ENCODE data around the gene OR5K2. TPM values are rescaled to one million over a fixed set of nuclear protein-coding genes. Genes with fewer than 3 reads are reported as not detected.

Gene OR5K2
- total and polyA plus RNA-seq, 2 of the 4 experiments (the other 2 are of a cell fraction), result not detected

- no peak for ATAC-seq (ENCODE audit: low read depth)
- Histone ChIP-seq H3K9me1 (ENCODE audit: insufficient read depth, low read length) (no peaks in the 10 kb centered on the region), H3K4me3 (ENCODE audit: insufficient read depth, low read depth, low read length) (no peak within 1 kb of the TSS), H3K14ac (replicated peaks; ENCODE audit: low read depth, low read length) (no peak within 1 kb of the TSS), H2BK20ac (ENCODE audit: low read depth, low read length) (no peak within 1 kb of the TSS), H3K9me3 (ENCODE audit: control insufficient read depth, insufficient read depth, low read length) (no peaks in the 10 kb centered on the region), H2AFZ (replicated peaks; ENCODE audit: low read length, poor library complexity) (no peak within 1 kb of the TSS), H3K27ac (ENCODE audit: insufficient read depth, low read length) (no peak within 1 kb of the TSS), H2AK5ac (ENCODE audit: low read depth, low read length) (no peak within 1 kb of the TSS), H4K91ac (ENCODE audit: insufficient read depth, low read depth, low read length) (no peak within 1 kb of the TSS), H3K18ac (ENCODE audit: low read depth, low read length) (no peak within 1 kb of the TSS), H2BK15ac (ENCODE audit: low read depth, low read length) (no peak within 1 kb of the TSS), H4K20me1 (ENCODE audit: insufficient read depth, low read length) (no peaks in the 10 kb centered on the region), H4K5ac (ENCODE audit: low read depth, low read length) (no peak within 1 kb of the TSS), H4K8ac (ENCODE audit: low read depth in 2 of 2, low read length in 2 of 2) (no peak within 1 kb of the TSS), H3K56ac (ENCODE audit: extremely low read depth, insufficient read depth, low read length) (no peak within 1 kb of the TSS), H3K27me3 (ENCODE audit: control insufficient read depth, insufficient read depth, low read length) (peaks cover 7% of the 10 kb centered on the region), H3K36me3 (ENCODE audit: control insufficient read depth, insufficient read depth, low read length) (no peaks in the 10 kb centered on the region), H2AK9ac (replicated peaks; ENCODE audit: low read depth, low read length, poor library complexity) (no peak within 1 kb of the TSS), H3K4me1 (ENCODE audit: control insufficient read depth, insufficient read depth, low read length) (no peaks in the 10 kb centered on the region), H2BK5ac (ENCODE audit: low read depth, low read length, poor library complexity, severe bottlenecking) (no peak within 1 kb of the TSS), H2BK120ac (ENCODE audit: low read depth, low read length) (no peak within 1 kb of the TSS), H3K79me1 (ENCODE audit: low read depth in 1 of 2, low read length in 2 of 2) (no peaks in the 10 kb centered on the region), H3K4ac (ENCODE audit: low read depth, low read length) (no peak within 1 kb of the TSS), H3K9ac (ENCODE audit: low read depth, low read length) (no peak within 1 kb of the TSS), H3K23ac (ENCODE audit: low read depth, low read length) (no peak within 1 kb of the TSS), H3K4me2 (ENCODE audit: low read depth, low read length) (no peak within 1 kb of the TSS)
- in situ Hi-C loops (cut with MboI; ENCODE audit: low sequenced_read_pairs), result no loop called here
- intact Hi-C loops (cut with micrococcal nuclease), result no loop called here
- ChIA-PET POLR2A (ENCODE audit: unreplicated experiment) (no interaction called here), CTCF (interaction anchor here (0.9 kb wide), 1 partner anchor 14 kb away, joined by 3 read pairs; no protein-coding TSS in a partner anchor)
- WGBS, 2 experiments (ENCODE audit: extremely low coverage in 2 of 2, insufficient read length in 1 of 2), result 33% methylated on average over 1 of the region's 7 CpGs; no CpG with 5 or more reads in 1 of the 2 experiments
- no peak for DNase-seq
- no TSS peak for BruUV-seq (replicated peaks)
- TF ChIP-seq CEBPB (IDR thresholded peaks at IDR 0.05; ENCODE audit: low read depth, low read length) (no peak), RCOR1 (IDR thresholded peaks at IDR 0.05; ENCODE audit: insufficient replicate concordance, low read length) (no peak), POLR2A (IDR thresholded peaks at IDR 0.05; ENCODE audit: low read depth, low read length) (no peak), MAFK (IDR thresholded peaks at IDR 0.05; ENCODE audit: low read depth, low read length) (no peak), CTCF (conservative IDR thresholded peaks at IDR 0.05; ENCODE audit: low read depth, low read length) (no peak)
- dilution Hi-C loops (cut with HindIII; ENCODE audit: low sequenced_read_pairs, unreplicated experiment), result no loop called here
Observed at GRCh38 chr3:98531622-98532274, 34.3 kb downstream of the OR5K2 start, which contains the start of gene GPR15. Gene GPR15, plus strand, starts transcription at chr3:98531978. Its CDS starts 56 bp downstream, at chr3:98532034.
